Posterior vena cava (tissue), 2 donors: Measurements from ENCODE around the gene WNK1. TPM values are rescaled to one million over a fixed set of nuclear protein-coding genes. Genes with fewer than 3 reads are reported as not detected.
"Not testable (repeated sequence)": the region's sequence is repeated elsewhere in the genome, so short reads cannot be mapped to it uniquely, and the experiment has no call there.

Experiments used
- DNase-seq: peaks from one replicate; pipeline ENCODE4 v3.0.0-alpha.2; 2020; ENCODE audit warnings: low spot score
- intact Hi-C, 2 donors: fragments of 100-400 bp; cut with DNase I; formaldehyde crosslinking; loops; one replicate each; pipeline versions ENCODE4 v1.14.1 to v1.14.2; 2022 to 2023
- total RNA-seq, 2 donors: library from RNA; stranded (reverse); fragmentation: NEBNext Ultra II Directional; extraction: Animal tissue kit (Norgen Biotek cat#: 25700); gene quantifications; one replicate each; pipeline ENCODE4 v1.2.1, GENCODE V29; 2021
- donor health status: DM: yes; HTN: yes; CAD: no.
- donor health status: DM: yes; HTN: yes; CAD: no.

Gene WNK1
- total RNA-seq, 2 donors from 2014 or later = 159 to 199 TPM

GRCh38 chr12:805022-805632 lies 52.7 kb downstream of the WNK1 start:
- intact Hi-C loops = no loop called here
- DNase-seq = no peak

- intact Hi-C loops = no loop called here
Measured at GRCh38 chr12:806200-806791, 53.9 kb downstream of the WNK1 start.

GRCh38 chr12:807041-807735 lies 54.8 kb downstream of the WNK1 start:
- no peak for DNase-seq
- intact Hi-C loops = no loop called here

More at GRCh38 chr12:806200-806791, 53.9 kb downstream of the WNK1 start:
- no peak for DNase-seq

GRCh38 chr12:810116-810515 lies 57.7 kb downstream of the WNK1 start:
- intact Hi-C loops = loop anchor here (5.0 to 10.0 kb wide), 3 partner anchors 48 to 235 kb away; no protein-coding TSS in a partner anchor
- no peak for DNase-seq

- intact Hi-C loops = loop anchor here (5.0 to 10.0 kb wide), 3 partner anchors 49 to 236 kb away; no protein-coding TSS in a partner anchor
- no peak for DNase-seq
Measured at GRCh38 chr12:810671-811415, 58.5 kb downstream of the WNK1 start.

- no peak for DNase-seq
- intact Hi-C loops = loop anchor here (5.0 to 10.0 kb wide), 3 partner anchors 51 to 238 kb away; no protein-coding TSS in a partner anchor
Measured at GRCh38 chr12:812950-813349, 60.6 kb downstream of the WNK1 start.

GRCh38 chr12:817456-817855 lies 65.1 kb downstream of the WNK1 start:
- intact Hi-C loops = loop anchor here in 1 of 2 donors (10.0 kb wide), 1 partner anchor 243 kb away; no protein-coding TSS in a partner anchor
- not testable (repeated sequence) for DNase-seq

GRCh38 chr12:817941-818600 lies 65.7 kb downstream of the WNK1 start:
- intact Hi-C loops = loop anchor here in 1 of 2 donors (10.0 kb wide), 1 partner anchor 243 kb away; no protein-coding TSS in a partner anchor
- DNase-seq = no peak

- intact Hi-C loops = loop anchor here in 1 of 2 donors (10.0 kb wide), 1 partner anchor 244 kb away; no protein-coding TSS in a partner anchor
- DNase-seq = no peak
Measured at GRCh38 chr12:818733-819132, 66.4 kb downstream of the WNK1 start.

- DNase-seq = no peak
- intact Hi-C loops = no loop called here
Measured at GRCh38 chr12:820336-820735, 68.0 kb downstream of the WNK1 start.

GRCh38 chr12:823028-823698 lies 70.8 kb downstream of the WNK1 start:
- DNase-seq = no peak
- intact Hi-C loops = no loop called here

GRCh38 chr12:826331-826730 lies 74.0 kb downstream of the WNK1 start:
- no peak for DNase-seq
- intact Hi-C loops = no loop called here

GRCh38 chr12:828726-829395 lies 76.5 kb downstream of the WNK1 start:
- intact Hi-C loops = no loop called here
- DNase-seq = no peak

GRCh38 chr12:830111-830867 lies 77.9 kb downstream of the WNK1 start:
- intact Hi-C loops = no loop called here
- DNase-seq = no peak

GRCh38 chr12:835754-836518 lies 83.6 kb downstream of the WNK1 start:
- no peak for DNase-seq
- intact Hi-C loops = no loop called here

GRCh38 chr12:836952-837351 lies 84.6 kb downstream of the WNK1 start:
- intact Hi-C loops = no loop called here
- DNase-seq = no peak

- no peak for DNase-seq
- intact Hi-C loops = no loop called here
Measured at GRCh38 chr12:837548-837947, 85.2 kb downstream of the WNK1 start.
